RWPE2 (cell line): ENCODE data around the gene SMURF1.

Experiments used
- ATAC-seq: fragments of 200-7000 bp; cut with Tn5 transposase; 3 replicates; pipeline ENCODE4 v1.9.1; 2021; ENCODE audit warnings: low read depth
- DNase-seq: peaks from one replicate; pipeline ENCODE4 v3.0.0-alpha.2; 2020; ENCODE audit warnings: low spot score
- H3K27ac ChIP-seq: fragments of 450-650 bp; 2 replicates; pipeline ENCODE4 v1.5.1; 2017; ENCODE audit warnings: mild to moderate bottlenecking; ENCODE audit not compliant: poor library complexity, severe bottlenecking
- H3K27me3 ChIP-seq: fragments of 250-450 bp; sonication (Bioruptor Pico); 2 replicates; pipeline ENCODE4 v1.5.1; 2021; ENCODE audit warnings: mild to moderate bottlenecking, moderate library complexity; ENCODE audit not compliant: insufficient read depth, poor library complexity, severe bottlenecking
- H3K36me3 ChIP-seq: fragments of 250-450 bp; sonication (Bioruptor Pico); 2 replicates; pipeline ENCODE4 v1.5.1; 2020; ENCODE audit warnings: low read depth, mild to moderate bottlenecking, moderate library complexity
- H3K4me1 ChIP-seq: fragments of 250-450 bp; sonication (Bioruptor Pico); 2 replicates; pipeline ENCODE4 v1.5.1; 2021; ENCODE audit warnings: mild to moderate bottlenecking, moderate library complexity; ENCODE audit not compliant: insufficient read depth, poor library complexity, severe bottlenecking
- H3K4me3 ChIP-seq: fragments of 250-450 bp; sonication (Bioruptor Pico); 2 replicates; pipeline ENCODE4 v1.5.1; 2021; ENCODE audit warnings: mild to moderate bottlenecking, moderate library complexity; ENCODE audit not compliant: severe bottlenecking
- H3K9me3 ChIP-seq: fragments of 250-450 bp; sonication (Bioruptor Pico); 2 replicates; pipeline ENCODE4 v1.5.1; 2021; ENCODE audit warnings: mild to moderate bottlenecking, moderate library complexity; ENCODE audit not compliant: severe bottlenecking
- TF ChIP-seq, protein P1 (sequence below): fragments of 450-650 bp; IDR thresholded peaks from one replicate; pipeline ENCODE4 v1.5.1; 2017; ENCODE audit warnings: mild to moderate bottlenecking, moderate library complexity; ENCODE audit not compliant: poor library complexity, severe bottlenecking

SMURF1 gene

DNA sequence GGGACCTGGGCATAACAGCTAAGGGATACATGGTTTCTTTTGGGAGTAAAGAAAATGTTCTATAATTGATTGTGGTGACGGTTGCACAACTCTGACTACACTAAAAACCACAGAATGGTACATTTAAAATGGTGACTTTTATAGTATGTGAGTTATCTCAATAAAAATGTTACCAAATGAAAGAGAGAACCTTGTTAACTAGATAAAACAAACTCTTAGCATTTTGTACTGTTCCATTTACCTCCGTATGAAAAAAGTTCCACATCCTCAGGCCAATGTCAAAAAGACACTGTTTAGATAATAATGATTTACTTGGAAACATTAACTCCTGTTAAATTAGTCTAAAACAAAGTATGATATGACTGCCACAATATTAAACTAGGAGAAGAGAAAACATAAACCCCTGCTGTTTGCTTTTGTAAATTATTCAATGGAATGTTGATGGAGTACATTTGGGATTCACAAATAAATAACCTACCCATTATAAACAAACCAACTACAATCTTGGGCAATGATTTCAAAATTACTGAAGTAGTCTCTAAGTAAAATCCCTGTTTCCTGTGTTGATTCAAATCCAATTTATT is 60.7 kb downstream of the SMURF1 start:
- Histone ChIP-seq H3K27ac (no peak overlapping the region), H3K4me3 (no peak overlapping the region), H3K36me3 (peaks cover 10% of the 10 kb centered on the region), H3K27me3 (no peaks in the 10 kb centered on the region), H3K9me3 (no peaks in the 10 kb centered on the region), H3K4me1 (peaks cover 16% of the 10 kb centered on the region)
- DNase-seq (no peak), ATAC-seq (no peak)
- TF ChIP-seq, protein P1, sequence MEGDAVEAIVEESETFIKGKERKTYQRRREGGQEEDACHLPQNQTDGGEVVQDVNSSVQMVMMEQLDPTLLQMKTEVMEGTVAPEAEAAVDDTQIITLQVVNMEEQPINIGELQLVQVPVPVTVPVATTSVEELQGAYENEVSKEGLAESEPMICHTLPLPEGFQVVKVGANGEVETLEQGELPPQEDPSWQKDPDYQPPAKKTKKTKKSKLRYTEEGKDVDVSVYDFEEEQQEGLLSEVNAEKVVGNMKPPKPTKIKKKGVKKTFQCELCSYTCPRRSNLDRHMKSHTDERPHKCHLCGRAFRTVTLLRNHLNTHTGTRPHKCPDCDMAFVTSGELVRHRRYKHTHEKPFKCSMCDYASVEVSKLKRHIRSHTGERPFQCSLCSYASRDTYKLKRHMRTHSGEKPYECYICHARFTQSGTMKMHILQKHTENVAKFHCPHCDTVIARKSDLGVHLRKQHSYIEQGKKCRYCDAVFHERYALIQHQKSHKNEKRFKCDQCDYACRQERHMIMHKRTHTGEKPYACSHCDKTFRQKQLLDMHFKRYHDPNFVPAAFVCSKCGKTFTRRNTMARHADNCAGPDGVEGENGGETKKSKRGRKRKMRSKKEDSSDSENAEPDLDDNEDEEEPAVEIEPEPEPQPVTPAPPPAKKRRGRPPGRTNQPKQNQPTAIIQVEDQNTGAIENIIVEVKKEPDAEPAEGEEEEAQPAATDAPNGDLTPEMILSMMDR = no peak

DNA sequence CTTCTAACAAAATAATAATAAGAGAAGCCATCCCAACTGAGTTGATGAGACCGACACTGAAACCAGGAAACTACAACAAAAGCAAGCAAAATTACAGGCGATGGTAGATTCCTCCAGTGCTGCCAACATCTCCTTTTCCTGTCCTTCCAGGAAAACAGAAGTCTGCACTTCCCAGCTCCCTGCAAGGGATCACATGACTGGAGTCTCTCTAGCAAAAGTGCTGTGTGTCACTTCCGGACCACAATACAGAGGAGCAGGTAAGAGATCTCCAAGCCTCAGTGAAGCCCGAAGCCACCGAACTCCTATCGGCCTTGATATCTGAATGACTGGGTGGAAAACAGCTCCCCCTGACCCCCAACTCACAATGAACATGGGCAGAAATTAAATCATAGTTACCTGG is 63.2 kb downstream of the SMURF1 start:
- no peak overlapping the region for H3K4me3 ChIP-seq
- ATAC-seq (no peak), DNase-seq (no peak)
- peaks cover 3% of the 10 kb centered on the region for H3K36me3 ChIP-seq
- no peaks in the 10 kb centered on the region for H3K27me3 ChIP-seq
- H3K9me3 ChIP-seq = no peaks in the 10 kb centered on the region
- H3K27ac ChIP-seq = no peak overlapping the region
- TF ChIP-seq, protein P1 = no peak
- H3K4me1 ChIP-seq = peaks cover 16% of the 10 kb centered on the region

DNA sequence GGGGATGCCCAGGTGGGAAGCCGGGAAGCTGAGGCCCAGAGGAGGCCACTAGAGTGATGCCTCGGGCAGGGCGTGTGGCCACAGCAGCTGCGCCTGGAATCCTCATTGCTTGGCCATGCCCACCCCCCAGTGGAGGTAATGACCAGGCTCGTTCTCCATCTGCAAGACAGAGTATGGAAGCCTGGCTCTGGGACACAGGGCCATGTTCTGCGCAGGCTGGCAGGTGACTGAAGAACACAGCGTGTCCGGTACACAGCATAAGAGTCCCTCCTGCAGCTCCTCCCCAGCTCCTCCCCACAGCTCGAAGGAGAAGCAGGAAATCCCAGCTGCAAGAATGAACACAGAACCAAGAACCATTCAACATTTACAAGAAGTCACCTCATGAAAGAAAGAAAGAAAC is 64.8 kb downstream of the SMURF1 start:
- no peaks in the 10 kb centered on the region for H3K36me3 ChIP-seq
- H3K4me3 ChIP-seq = no peak overlapping the region
- ATAC-seq (peak; percentile 64; the same call in 2 of the 3 replicates), DNase-seq (no peak)
- TF ChIP-seq, protein P1 = no peak
- no peaks in the 10 kb centered on the region for H3K27me3 ChIP-seq
- peaks cover 16% of the 10 kb centered on the region for H3K4me1 ChIP-seq
- H3K27ac ChIP-seq = no peak overlapping the region
- H3K9me3 ChIP-seq = no peaks in the 10 kb centered on the region

DNA sequence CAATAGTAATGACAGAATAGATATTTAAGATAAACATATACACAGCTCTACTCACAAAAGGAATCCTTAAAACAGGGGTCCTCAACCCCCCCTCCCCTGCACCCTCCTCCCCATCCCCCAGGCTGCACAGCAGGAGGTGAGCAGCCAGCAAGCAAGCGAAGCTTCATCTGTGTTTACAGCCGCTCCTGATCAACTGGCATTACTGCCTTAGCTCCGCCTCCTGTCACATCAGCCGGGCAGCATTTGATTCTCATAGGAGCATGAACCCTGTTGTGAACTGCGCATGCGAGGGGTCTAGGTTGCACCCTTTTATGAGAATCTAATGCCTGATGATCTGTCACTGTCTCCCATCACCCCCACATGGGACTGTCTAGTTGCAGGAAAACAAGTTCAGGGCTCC is 65.5 kb downstream of the SMURF1 start:
- Histone ChIP-seq H3K27ac (no peak overlapping the region), H3K27me3 (no peaks in the 10 kb centered on the region), H3K4me1 (peaks cover 16% of the 10 kb centered on the region), H3K9me3 (no peaks in the 10 kb centered on the region), H3K36me3 (no peaks in the 10 kb centered on the region), H3K4me3 (no peak overlapping the region)
- TF ChIP-seq, protein P1 = no peak
- DNase-seq = no peak
- no peak for ATAC-seq

DNA sequence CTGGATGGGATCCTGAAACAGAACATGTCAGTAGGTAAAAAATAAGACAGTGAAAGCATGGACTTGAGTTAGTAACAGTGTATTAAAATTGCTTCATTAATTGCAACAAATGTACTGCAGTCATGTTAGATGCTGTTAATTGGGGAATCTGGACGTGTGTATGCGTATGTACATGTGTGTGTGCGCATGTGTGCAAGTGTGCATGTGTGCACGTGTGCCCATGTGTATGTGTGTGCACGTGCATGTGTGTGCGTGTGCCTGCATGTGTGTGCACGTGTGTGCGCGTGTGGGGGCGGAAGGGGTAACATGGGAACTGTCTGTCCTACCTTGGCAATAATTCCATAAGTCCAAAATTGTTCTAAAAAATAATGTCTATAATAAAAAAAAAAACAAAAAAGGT is 67.3 kb downstream of the SMURF1 start:
- H3K4me1 ChIP-seq = peaks cover 11% of the 10 kb centered on the region
- no peaks in the 10 kb centered on the region for H3K9me3 ChIP-seq
- no peak overlapping the region for H3K4me3 ChIP-seq
- DNase-seq = no peak
- H3K27me3 ChIP-seq = no peaks in the 10 kb centered on the region
- no peak overlapping the region for H3K27ac ChIP-seq
- no peaks in the 10 kb centered on the region for H3K36me3 ChIP-seq
- ATAC-seq = no peak
- TF ChIP-seq, protein P1 = no peak
